ENCODE measurements around the gene CMKLR1.

CMKLR1 gene

DNA sequence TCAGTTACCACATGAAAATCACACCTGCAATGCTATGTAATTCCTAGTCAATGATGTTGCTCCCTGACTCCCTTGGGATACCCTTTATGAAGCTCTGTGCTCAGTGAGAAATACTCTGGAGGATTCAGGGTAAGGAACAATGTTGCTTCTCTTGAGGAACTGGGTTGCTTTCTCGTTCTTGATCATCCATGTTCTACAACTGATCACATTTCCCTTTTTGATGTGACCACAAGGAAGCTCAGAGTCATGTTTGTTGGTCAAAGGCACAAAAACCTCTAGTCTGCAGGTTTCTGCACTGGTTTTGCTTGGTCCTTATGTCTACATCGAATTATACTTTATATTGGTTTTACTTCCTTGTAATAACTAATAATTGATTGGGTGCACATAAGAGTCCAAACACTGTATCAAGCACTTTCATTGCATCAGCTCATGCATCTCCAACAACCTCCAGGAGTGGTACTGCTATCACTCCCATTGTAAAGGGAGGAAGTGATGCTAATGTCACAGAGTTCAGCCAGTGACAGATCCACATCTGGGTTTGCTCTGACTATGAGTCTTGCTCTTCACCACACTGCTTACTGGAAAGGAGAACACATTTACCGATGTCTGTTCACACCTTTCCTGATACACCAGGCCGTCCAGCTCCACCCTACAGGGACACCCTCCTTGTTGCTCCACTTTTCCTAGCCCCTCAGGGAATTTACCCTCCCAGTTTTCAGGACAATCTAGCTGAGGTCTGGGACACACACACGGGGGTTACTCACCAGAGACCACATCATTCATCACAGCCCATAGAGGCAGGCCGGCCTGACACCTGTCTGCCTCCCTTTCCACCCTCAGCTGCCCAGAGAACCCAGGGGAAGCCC, 41.0 kb downstream of the CMKLR1 start:
- no peak for DNase-seq

DNA sequence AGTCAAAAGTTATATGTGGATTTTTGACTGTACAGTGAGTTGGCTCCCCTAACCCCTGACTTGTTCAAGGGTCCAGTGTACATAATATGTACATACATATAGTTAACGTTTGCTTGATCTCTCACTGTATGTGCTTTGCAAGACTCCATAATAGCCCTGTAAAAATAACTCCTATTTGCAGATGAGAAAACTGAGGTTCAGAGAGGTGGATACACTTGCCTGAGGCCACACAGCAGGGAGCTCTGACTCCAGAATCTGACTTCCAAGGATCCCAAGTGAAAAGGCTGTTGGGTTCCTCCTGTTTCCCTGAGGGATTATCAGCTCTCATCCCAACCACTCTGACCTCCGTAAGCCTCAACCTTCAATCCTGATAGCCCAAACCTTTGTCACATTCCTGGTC, 41.7 kb downstream of the CMKLR1 start:
- no peak for DNase-seq

DNA sequence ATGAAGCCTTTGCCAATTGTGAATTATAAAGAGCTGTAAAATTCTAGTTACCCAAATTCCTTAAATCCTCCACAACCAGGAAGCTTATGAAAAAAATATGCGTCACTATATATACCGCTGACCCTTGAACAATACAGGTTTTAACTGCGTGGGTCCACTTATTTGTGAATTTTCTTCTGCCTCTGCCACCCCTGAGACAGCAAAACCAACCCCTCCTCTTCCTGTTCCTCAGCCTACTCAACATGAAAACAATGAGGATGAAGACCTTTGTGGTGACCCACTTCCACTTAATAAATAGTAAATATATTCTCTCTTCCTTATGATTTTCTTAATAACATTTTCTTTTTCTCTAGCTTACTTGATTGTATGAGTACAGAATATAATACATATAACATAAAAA, 42.2 kb downstream of the CMKLR1 start:
- peak; percentile 15 for DNase-seq

DNA sequence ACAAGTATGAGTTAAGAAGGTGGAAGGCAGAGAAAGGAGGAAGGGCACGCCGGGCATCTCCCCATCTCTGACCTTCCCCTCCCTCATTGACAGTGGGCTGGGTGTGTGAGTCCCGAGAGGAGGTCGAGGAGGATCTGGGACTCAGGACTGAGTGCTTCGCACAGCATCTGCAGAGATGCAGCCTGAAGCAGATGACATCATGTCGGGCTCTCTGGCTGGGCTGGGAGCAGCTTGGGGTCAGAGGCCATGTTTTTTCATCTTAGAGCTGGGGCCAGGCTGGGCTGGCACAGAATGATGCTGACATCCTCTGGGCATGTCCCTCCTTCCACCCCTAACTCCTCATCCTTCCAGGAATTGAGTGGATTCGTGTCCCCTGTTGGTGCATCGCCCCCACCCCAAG, 43.5 kb downstream of the CMKLR1 start:
- no peak for DNase-seq

DNA sequence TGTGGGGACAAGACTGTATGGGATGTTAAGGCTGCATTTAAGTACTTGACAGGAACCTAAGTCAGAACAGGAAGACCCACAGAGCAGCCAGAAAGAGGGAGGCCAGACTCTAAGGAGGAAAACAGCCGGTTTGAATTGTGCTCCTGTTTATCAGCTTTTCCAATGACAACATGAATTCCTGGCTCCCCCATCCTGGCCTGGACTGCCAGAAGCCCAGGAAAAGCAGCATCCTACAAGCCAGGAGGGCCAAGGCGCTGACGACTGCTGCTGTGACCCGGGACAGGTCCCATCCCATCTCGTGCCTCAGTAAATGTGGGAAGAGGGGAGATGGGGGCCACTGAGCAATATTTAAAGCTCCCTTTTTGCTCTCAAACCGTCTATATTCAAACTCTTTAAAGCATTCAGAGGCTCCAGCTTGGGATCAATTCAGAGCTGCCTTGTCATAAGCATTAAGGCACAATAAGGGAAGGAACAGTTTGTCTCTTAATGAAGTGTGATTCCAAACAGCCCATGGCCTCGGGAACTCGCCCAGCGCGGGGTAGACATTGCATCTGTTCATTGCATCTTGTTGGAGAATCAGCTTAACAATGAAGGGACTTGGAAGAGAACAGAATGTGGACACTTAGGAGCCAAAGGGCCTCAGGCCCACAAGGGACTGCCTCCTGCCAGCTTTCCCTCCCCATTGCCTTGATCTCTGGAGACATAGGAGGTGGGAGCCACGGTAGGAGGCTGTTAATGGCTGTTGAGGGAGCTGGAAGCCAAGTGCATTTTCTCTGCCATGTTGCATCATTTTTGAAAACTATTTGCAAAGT, 49.6 kb downstream of the CMKLR1 start:
- no peak for DNase-seq

DNA sequence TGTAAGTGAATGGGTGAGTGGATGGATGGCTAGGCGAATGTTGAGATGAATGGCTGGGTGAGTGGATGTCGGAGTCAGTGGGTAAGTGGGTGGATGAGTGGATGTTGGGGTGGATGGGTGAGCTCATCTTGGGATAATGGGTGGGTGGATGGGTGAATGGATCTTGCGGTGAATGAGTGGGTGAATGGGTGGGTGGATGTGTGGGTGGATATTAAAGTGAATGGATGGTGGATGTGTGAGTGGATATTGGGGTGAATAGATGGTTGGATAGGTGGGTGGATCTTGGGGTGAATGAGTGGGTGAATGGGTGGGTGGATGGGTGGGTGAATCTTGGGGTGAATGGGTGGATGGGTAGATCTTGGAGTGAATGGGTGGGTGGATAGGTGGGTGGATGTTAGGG, 51.9 kb downstream of the CMKLR1 start:
- no peak for DNase-seq

DNA sequence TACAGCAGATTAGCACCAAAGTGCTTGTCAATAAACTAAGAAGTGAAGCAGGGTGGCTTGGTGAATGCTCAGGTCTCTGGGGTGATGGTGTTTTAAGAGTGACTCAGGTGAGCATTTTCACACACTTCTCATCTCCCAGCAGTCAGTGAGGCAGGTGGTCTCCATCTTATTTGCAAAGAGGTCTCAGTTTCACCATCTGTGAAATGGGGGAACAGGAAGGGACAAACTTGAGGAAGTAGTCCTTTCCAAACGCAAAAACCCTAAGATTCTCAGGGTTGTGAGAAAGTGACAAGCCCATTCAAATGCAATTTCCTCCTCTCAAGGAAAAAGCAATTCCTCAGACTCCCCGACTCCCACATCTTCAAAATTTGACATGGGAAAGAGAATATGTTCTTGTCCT, 54.1 kb downstream of the CMKLR1 start:
- no peak for DNase-seq

DNA sequence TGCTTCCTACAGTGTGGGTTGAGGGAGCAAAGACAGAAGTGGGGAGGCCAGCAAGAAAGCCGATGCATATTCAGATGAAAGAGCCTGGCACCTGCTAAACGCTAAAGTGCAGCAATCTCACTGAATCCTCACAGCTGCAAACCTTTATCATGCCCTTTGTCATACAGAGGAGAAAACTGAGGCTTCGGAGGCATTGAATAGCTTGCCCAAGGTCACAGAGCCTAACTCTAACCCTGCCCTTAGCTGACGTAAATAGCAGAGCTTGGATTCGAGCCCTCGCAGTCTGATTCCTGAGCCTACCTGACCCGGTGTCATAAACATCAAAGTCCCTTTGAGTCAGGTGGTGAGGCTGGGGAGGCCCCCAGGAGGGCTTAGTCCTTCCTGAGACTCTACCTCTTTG, 54.9 kb downstream of the CMKLR1 start:
- DNase-seq, result no peak

DNA sequence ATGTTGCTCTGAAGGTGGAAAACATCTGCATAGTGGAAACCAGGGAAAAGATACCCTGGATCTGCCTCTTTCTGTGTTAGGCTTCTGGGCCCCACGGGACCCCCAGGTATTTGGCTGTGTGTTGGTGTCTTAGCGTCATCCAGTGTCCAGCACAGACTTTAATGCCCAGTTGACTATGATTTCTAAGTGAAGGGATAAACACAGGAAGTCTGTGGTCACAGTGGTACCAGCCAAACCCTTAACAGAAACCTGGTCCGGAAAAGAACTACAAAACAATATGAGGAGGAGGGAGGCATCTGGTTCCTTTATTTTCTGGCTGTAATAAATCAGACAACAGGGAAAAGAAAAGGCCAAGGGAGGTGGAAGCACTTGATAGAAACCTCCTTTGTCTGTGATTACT, 56.4 kb downstream of the CMKLR1 start:
- no peak for DNase-seq

DNA sequence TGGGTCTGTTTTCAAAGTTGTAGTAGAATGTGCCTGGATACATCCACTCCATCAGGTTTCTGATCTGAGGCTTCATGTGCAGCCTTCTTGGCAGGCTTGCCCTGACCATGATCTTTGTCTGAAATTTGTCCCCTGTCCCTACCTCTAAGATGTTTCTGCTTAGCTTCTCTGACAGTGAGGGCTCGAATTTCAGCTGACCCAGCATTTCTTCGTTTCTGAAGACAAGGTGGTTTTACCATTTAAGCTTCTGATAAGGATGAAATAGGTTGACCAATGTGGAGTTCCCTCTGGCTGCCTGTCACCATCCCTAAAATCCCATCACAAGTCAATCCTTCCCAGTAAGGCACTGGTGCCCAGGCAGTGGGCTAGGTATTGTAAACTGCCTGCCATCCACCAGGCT, 57.0 kb downstream of the CMKLR1 start:
- DNase-seq, result no peak

DNA sequence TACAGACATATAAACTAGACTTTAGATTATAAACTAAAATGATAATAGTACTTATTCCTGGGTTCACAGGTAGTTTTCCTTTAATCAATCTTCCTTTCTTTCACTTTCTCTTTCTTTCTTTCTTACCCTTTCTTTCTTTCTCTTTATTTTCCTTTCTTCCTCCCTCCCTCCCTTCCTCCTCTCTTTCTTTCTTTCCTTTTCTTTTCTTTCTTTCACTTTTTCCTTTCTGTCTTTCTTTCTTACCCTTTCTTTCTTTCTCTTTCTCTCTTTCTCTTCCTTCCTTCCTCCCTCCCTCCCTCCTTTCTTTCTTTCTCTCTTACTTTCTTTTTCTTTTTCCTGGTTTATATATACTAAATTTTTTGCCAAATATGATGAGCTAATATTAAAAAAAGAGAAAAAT, 61.5 kb downstream of the CMKLR1 start:
- no peak for DNase-seq

DNA sequence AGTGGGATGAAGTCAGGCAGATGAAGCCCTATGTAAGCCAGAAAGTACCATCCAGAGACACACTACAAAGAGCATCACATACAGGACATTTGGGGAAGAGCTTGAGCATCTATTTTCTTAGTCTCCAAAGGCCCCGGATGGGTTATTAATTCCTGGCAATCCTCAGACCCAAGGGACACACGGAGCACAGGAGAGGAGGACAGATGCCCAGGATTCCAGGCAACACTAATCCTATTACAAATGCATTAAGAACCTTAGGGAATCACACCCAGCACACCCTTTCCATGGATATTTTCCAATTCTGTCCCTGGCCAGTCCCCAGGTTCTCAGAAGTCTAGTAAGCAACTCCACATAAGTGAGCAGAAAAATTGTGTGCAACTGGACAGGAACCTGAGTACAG, 65.9 kb downstream of the CMKLR1 start:
- DNase-seq, result no peak

DNA sequence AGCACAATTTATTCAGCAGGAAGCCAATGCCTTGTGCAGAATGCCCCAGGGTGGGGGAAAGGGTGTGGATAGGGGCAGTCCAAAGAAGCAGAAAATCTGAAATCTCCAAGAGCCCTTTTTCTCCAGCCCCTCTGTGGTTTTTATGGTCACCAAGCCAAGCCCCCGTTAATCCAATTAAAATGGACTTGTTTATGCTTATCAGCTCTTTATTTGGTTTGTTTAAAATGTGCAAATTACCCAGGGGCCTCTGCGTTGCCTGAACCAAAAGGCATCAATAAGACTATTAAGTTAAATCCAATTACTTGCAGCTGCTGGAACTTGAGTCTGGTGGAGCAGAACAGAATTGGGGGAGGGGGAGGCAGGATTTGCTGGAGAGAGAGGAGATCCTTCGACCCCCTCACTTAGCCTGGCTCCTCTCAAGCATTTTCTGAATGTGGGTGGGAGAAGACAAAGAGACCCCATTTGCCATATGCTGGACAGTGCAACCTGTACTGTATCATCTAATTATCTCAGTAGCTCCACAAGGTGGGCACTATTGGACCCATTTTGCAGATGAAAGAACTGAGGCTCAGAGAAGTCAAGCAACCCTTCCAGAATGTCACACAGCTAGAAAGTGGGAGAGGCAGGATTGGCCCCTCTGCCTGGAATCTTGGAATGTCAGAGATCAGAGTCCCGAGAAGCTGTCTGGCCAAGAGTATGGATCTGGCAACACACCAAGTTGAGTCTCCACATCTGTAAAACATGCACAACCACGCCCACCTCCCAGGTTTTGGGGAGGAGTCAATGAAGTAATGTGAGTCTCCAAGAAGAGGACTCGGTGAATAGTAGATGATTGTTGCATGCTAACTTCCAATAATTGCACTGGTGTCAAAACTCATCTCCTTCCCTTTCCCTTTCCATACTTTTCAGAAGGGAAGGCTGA, 66.9 kb downstream of the CMKLR1 start:
- no peak for DNase-seq

DNA sequence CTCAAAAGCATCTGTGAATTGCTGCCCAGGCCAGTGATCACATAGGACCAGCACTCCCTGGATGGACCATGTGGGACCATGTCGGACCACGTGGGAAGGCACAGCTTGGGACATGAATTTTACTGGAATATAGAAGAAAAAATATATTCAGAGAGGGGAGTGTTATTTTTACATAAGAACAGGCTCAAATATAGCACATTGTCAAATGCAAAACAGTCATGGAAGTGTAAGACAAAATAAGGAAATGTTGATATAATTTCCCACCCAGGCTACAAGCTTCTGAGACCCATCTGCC, 68.3 kb downstream of the CMKLR1 start:
- no peak for DNase-seq

DNA sequence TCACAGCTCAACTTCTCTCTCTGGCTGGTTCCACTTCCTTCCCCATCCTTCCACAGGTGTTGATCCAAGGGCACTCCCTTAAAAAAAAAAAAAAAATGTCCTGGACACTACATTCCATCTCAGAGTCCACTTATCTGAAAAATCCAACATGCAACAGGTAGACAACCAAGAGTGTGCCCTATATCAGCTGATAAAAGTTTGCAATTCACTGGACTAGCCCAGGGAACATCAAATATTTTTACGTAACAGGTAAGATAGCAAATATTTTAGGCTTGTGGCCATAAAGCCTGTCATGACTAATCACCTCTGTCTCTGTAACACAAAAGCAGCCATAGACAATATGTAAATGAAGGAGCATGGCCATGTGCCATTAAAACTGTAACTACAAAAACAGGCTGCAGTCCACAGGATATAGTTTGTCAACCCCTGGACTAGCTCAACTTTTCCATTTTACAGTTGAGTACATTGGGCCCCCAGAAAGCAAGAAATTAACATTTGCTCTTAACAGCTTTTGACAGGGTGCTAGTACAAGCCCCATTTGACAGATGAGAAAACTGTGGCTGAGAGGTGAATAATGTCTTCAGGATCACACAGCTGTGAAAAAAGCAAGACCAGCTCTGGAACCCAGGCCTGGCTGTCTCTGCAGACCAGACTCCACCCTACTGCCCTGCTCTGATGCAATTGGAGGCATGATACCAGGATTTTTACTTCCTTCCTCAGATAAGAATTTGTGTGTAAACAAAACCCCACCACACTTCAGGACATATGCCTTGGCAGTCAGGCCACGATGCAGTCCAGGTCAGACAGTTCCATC, 68.9 kb downstream of the CMKLR1 start:
- no peak for DNase-seq

DNA sequence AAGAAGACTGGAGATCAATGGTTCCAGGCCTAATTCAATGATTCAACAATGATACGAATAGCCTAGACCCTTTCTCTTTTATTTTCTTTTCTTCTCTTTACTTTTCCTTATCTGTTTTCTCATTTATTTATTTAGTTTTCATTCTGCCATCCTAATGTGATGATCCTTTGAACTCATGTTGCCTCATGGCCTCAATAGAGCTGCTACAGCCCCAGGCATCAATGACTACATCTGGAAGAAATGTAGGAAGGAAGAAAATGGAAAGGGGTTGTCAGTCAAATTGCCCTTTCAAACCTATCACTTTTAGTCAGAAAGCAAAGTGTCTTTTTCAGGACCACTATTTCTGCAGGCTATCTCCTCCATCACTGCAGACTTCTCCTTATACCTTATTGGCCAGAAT, 69.9 kb downstream of the CMKLR1 start:
- DNase-seq, result no peak

DNA sequence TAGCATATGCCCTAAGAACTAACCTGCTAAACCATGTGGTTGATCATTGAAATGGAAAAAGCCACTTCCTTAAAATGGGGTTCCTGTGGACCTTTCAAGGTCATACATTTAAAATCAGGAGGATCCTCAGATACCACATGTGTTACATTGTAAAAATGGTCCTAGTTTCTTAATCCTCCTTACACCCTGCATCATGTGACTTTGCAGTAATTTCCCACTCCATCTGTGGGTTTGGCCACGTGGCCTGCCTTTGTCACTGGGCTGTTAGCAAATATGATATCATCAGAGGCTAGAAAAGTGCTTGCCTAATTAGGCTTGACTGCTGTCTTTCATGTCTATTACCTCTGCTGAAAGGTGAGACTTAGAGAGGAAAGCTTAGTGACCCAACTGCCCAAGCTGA, 70.7 kb downstream of the CMKLR1 start:
- DNase-seq, result no peak

DNA sequence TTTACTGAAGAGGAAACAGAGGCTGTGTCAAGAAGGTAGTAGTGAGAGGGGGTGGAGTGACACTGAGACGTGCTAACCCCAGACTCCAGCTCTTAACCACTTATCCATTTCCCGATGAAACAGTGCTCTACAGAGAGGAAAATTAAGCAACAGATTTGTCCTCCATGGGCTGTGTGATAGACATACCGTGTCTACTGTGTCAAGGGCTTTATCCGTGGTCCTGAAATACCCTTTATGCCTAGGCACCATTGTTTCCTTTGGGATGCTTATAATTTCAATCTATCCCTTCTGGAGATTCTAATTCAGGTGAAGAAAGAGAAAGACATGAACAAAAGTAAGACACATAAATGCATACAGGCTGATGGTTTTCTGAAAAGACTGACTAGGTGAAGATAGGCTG, 71.7 kb downstream of the CMKLR1 start:
- no peak for DNase-seq

DNA sequence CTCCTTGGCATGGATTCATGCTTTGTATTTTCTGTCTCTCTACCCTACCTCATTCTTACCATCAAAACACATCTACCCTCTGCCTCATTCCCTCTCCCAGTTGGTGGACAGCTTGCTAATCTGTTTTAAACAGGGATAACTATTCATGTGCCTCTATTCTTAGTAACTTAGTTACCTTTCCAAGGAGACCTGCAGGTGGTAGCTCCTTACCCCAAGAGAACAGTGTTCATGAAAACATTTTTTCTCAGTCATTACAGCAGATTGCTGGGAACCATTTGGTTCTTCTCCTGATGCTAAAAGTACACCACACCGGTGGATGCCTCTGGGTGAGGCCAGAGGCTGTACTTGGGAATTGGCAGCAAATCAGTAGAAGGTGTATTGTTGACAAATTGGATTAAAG, 73.0 kb downstream of the CMKLR1 start:
- DNase-seq, result no peak

DNA sequence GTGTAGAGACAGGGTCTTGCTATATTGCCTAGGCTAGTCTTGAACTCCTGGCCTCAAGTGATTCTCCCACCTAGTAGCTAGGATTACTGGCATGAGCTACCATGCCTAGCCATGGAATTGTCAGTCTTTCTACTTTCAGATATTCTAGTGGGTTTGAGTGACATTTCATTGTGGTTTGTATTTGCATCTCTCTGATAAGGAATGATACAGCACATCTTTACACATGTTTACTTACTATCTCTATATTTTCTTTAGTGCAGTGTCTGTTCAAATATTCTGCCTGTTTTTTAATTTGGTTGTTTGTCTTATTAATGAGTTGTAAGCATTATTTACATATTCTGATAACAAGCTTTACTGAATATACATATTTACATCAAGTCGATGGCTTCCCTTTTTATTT, 73.6 kb downstream of the CMKLR1 start:
- DNase-seq, result no peak

DNA sequence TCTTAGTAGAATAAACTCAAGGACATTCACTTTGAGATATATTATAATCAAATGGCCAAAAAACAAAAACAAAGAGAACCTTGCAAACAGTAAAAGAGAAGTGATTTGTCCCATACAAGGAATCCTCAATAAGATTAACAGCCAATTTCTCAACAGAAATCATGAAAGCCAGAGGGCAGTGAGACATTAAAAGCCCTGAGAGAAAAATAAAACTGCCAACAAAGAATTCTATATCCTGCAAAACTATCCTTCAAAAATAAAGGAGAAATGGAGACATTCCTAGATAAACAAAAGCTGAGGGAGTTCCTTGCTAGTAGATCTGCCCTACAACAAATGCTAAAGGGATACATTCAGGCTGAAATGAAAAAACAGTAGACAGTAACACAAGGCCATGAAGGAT, 78.1 kb downstream of the CMKLR1 start:
- DNase-seq, result no peak

DNA sequence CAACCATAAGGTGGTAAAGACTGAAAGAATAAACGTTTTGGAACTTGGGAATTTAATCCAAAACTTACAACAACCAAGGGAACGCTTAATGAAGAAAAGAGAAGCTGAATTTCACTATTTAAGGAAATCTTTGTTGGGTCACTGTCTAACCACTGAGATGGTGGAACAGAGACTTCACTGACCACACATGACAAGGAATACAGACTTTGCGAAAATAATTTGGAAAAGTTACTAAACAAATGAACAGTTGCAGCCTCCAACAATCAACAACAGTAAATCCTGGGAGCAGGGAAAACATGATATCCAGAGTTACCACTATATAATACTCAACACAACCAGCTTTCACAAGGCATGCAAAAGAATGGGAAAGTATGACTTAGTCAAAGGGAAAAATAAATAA, 79.1 kb downstream of the CMKLR1 start:
- DNase-seq, result no peak
